Measurements from ENCODE around the gene TMEM236.
A peak's percentile ranks its signal among the peaks of the same experiment; 100 is the strongest.

TMEM236 gene

GRCh38 chr10:17811146-17811865, 59.3 kb downstream of the TMEM236 start:
- no peaks in the 10 kb centered on the region for H3K27me3 ChIP-seq (ENCODE audit: control insufficient read depth, insufficient read depth, low read length)
- no peak overlapping the region for H3K9ac ChIP-seq (ENCODE audit: low read depth, low read length)
- no peaks in the 10 kb centered on the region for H3K36me3 ChIP-seq (ENCODE audit: insufficient read depth, low read length)
- no peak overlapping the region for H3K4me2 ChIP-seq (ENCODE audit: low read length)
- no peaks in the 10 kb centered on the region for H3K9me3 ChIP-seq (replicated peaks; ENCODE audit: low read length)
- H3K4me1 ChIP-seq (ENCODE audit: control insufficient read depth, insufficient read depth, low read length), result peaks cover 4% of the 10 kb centered on the region
- H3K4me3 ChIP-seq (ENCODE audit: low read length), result no peak overlapping the region

- H3K36me3 ChIP-seq (ENCODE audit: insufficient read depth, low read length), result no peaks in the 10 kb centered on the region
- no peak overlapping the region for H3K4me3 ChIP-seq (ENCODE audit: low read length)
- H3K9ac ChIP-seq (ENCODE audit: low read depth, low read length), result no peak overlapping the region
- H3K4me1 ChIP-seq (ENCODE audit: control insufficient read depth, insufficient read depth, low read length), result peaks cover 4% of the 10 kb centered on the region
- no peaks in the 10 kb centered on the region for H3K9me3 ChIP-seq (replicated peaks; ENCODE audit: low read length)
- no peak overlapping the region for H3K4me2 ChIP-seq (ENCODE audit: low read length)
- no peaks in the 10 kb centered on the region for H3K27me3 ChIP-seq (ENCODE audit: control insufficient read depth, insufficient read depth, low read length)
These were observed 63.0 kb downstream of the TMEM236 start for GRCh38 chr10:17814973-17815372.

GRCh38 chr10:17816199-17816598, 64.2 kb downstream of the TMEM236 start:
- H3K4me3 ChIP-seq (ENCODE audit: low read length), result no peak overlapping the region
- H3K9me3 ChIP-seq (replicated peaks; ENCODE audit: low read length), result no peaks in the 10 kb centered on the region
- peaks cover 2% of the 10 kb centered on the region for H3K4me1 ChIP-seq (ENCODE audit: control insufficient read depth, insufficient read depth, low read length)
- no peaks in the 10 kb centered on the region for H3K27me3 ChIP-seq (ENCODE audit: control insufficient read depth, insufficient read depth, low read length)
- no peak overlapping the region for H3K4me2 ChIP-seq (ENCODE audit: low read length)
- H3K36me3 ChIP-seq (ENCODE audit: insufficient read depth, low read length), result no peaks in the 10 kb centered on the region
- no peak overlapping the region for H3K9ac ChIP-seq (ENCODE audit: low read depth, low read length)

GRCh38 chr10:17817316-17817715, 65.3 kb downstream of the TMEM236 start:
- H3K4me1 ChIP-seq (ENCODE audit: control insufficient read depth, insufficient read depth, low read length), result no peaks in the 10 kb centered on the region
- no peaks in the 10 kb centered on the region for H3K9me3 ChIP-seq (replicated peaks; ENCODE audit: low read length)
- H3K4me2 ChIP-seq (ENCODE audit: low read length), result no peak overlapping the region
- H3K4me3 ChIP-seq (ENCODE audit: low read length), result no peak overlapping the region
- no peaks in the 10 kb centered on the region for H3K36me3 ChIP-seq (ENCODE audit: insufficient read depth, low read length)
- no peak overlapping the region for H3K9ac ChIP-seq (ENCODE audit: low read depth, low read length)
- no peaks in the 10 kb centered on the region for H3K27me3 ChIP-seq (ENCODE audit: control insufficient read depth, insufficient read depth, low read length)

GRCh38 chr10:17817790-17818189, 65.8 kb downstream of the TMEM236 start:
- Histone ChIP-seq H3K27me3 (ENCODE audit: control insufficient read depth, insufficient read depth, low read length) (no peaks in the 10 kb centered on the region), H3K4me3 (ENCODE audit: low read length) (no peak overlapping the region), H3K9ac (ENCODE audit: low read depth, low read length) (no peak overlapping the region), H3K36me3 (ENCODE audit: insufficient read depth, low read length) (no peaks in the 10 kb centered on the region), H3K9me3 (replicated peaks; ENCODE audit: low read length) (no peaks in the 10 kb centered on the region), H3K4me2 (ENCODE audit: low read length) (no peak overlapping the region), H3K4me1 (ENCODE audit: control insufficient read depth, insufficient read depth, low read length) (no peaks in the 10 kb centered on the region)

GRCh38 chr10:17819836-17820235, 67.8 kb downstream of the TMEM236 start:
- H3K9ac ChIP-seq (ENCODE audit: low read depth, low read length), result no peak overlapping the region
- H3K4me3 ChIP-seq (ENCODE audit: low read length), result no peak overlapping the region
- no peaks in the 10 kb centered on the region for H3K36me3 ChIP-seq (ENCODE audit: insufficient read depth, low read length)
- H3K27me3 ChIP-seq (ENCODE audit: control insufficient read depth, insufficient read depth, low read length), result no peaks in the 10 kb centered on the region
- H3K4me2 ChIP-seq (ENCODE audit: low read length), result no peak overlapping the region
- H3K9me3 ChIP-seq (replicated peaks; ENCODE audit: low read length), result no peaks in the 10 kb centered on the region
- no peaks in the 10 kb centered on the region for H3K4me1 ChIP-seq (ENCODE audit: control insufficient read depth, insufficient read depth, low read length)

- Histone ChIP-seq H3K9me3 (replicated peaks; ENCODE audit: low read length) (no peaks in the 10 kb centered on the region), H3K36me3 (ENCODE audit: insufficient read depth, low read length) (no peaks in the 10 kb centered on the region), H3K27me3 (ENCODE audit: control insufficient read depth, insufficient read depth, low read length) (no peaks in the 10 kb centered on the region), H3K9ac (ENCODE audit: low read depth, low read length) (no peak overlapping the region), H3K4me2 (ENCODE audit: low read length) (no peak overlapping the region), H3K4me1 (ENCODE audit: control insufficient read depth, insufficient read depth, low read length) (no peaks in the 10 kb centered on the region), H3K4me3 (ENCODE audit: low read length) (no peak overlapping the region)
These were observed 68.9 kb downstream of the TMEM236 start for GRCh38 chr10:17820943-17821342.

GRCh38 chr10:17821893-17822292, 69.9 kb downstream of the TMEM236 start:
- H3K27me3 ChIP-seq (ENCODE audit: control insufficient read depth, insufficient read depth, low read length), result no peaks in the 10 kb centered on the region
- no peak overlapping the region for H3K9ac ChIP-seq (ENCODE audit: low read depth, low read length)
- H3K4me1 ChIP-seq (ENCODE audit: control insufficient read depth, insufficient read depth, low read length), result no peaks in the 10 kb centered on the region
- H3K36me3 ChIP-seq (ENCODE audit: insufficient read depth, low read length), result no peaks in the 10 kb centered on the region
- H3K9me3 ChIP-seq (replicated peaks; ENCODE audit: low read length), result no peaks in the 10 kb centered on the region
- no peak overlapping the region for H3K4me2 ChIP-seq (ENCODE audit: low read length)
- no peak overlapping the region for H3K4me3 ChIP-seq (ENCODE audit: low read length)

GRCh38 chr10:17831341-17831740, 79.3 kb downstream of the TMEM236 start:
- H3K9me3 ChIP-seq (replicated peaks; ENCODE audit: low read length), result no peaks in the 10 kb centered on the region
- H3K4me3 ChIP-seq (ENCODE audit: low read length), result no peak overlapping the region
- H3K9ac ChIP-seq (ENCODE audit: low read depth, low read length), result no peak overlapping the region
- no peak overlapping the region for H3K4me2 ChIP-seq (ENCODE audit: low read length)
- no peaks in the 10 kb centered on the region for H3K36me3 ChIP-seq (ENCODE audit: insufficient read depth, low read length)
- H3K4me1 ChIP-seq (ENCODE audit: control insufficient read depth, insufficient read depth, low read length), result peaks cover 13% of the 10 kb centered on the region
- H3K27me3 ChIP-seq (ENCODE audit: control insufficient read depth, insufficient read depth, low read length), result no peaks in the 10 kb centered on the region

- Histone ChIP-seq H3K4me1 (ENCODE audit: control insufficient read depth, insufficient read depth, low read length) (peaks cover 17% of the 10 kb centered on the region), H3K9me3 (replicated peaks; ENCODE audit: low read length) (no peaks in the 10 kb centered on the region), H3K4me2 (ENCODE audit: low read length) (no peak overlapping the region), H3K27me3 (ENCODE audit: control insufficient read depth, insufficient read depth, low read length) (no peaks in the 10 kb centered on the region), H3K4me3 (ENCODE audit: low read length) (no peak overlapping the region), H3K9ac (ENCODE audit: low read depth, low read length) (no peak overlapping the region), H3K36me3 (ENCODE audit: insufficient read depth, low read length) (no peaks in the 10 kb centered on the region)
These were observed 79.9 kb downstream of the TMEM236 start for GRCh38 chr10:17831896-17832295.

GRCh38 chr10:17833656-17834055, 81.7 kb downstream of the TMEM236 start:
- H3K4me2 ChIP-seq (ENCODE audit: low read length), result no peak overlapping the region
- H3K36me3 ChIP-seq (ENCODE audit: insufficient read depth, low read length), result no peaks in the 10 kb centered on the region
- no peaks in the 10 kb centered on the region for H3K9me3 ChIP-seq (replicated peaks; ENCODE audit: low read length)
- peaks cover 28% of the 10 kb centered on the region for H3K4me1 ChIP-seq (ENCODE audit: control insufficient read depth, insufficient read depth, low read length)
- no peak overlapping the region for H3K4me3 ChIP-seq (ENCODE audit: low read length)
- H3K27me3 ChIP-seq (ENCODE audit: control insufficient read depth, insufficient read depth, low read length), result no peaks in the 10 kb centered on the region
- H3K9ac ChIP-seq (ENCODE audit: low read depth, low read length), result no peak overlapping the region

GRCh38 chr10:17835688-17836087, 83.7 kb downstream of the TMEM236 start:
- H3K9ac ChIP-seq (ENCODE audit: low read depth, low read length), result no peak overlapping the region
- H3K4me3 ChIP-seq (ENCODE audit: low read length), result no peak overlapping the region
- H3K4me1 ChIP-seq (ENCODE audit: control insufficient read depth, insufficient read depth, low read length), result peaks cover 29% of the 10 kb centered on the region
- H3K4me2 ChIP-seq (ENCODE audit: low read length), result peak overlapping the region; percentile 27
- H3K36me3 ChIP-seq (ENCODE audit: insufficient read depth, low read length), result no peaks in the 10 kb centered on the region
- no peaks in the 10 kb centered on the region for H3K9me3 ChIP-seq (replicated peaks; ENCODE audit: low read length)
- no peaks in the 10 kb centered on the region for H3K27me3 ChIP-seq (ENCODE audit: control insufficient read depth, insufficient read depth, low read length)
